Loucy (cell line): ENCODE measurements around the gene MYH14.

Source experiments
- H2AFZ ChIP-seq: fragments of 200-600 bp; sonication (generic); 2 replicates; pipeline ENCODE4 v1.6.0; 2016; ENCODE audit warnings: antibody characterized with exemption, mild to moderate bottlenecking, low read length, moderate library complexity
- H3F3A ChIP-seq: fragments of 200-600 bp; 2 replicates; pipeline ENCODE4 v1.6.0; 2016; ENCODE audit warnings: antibody characterized with exemption, low read depth, mild to moderate bottlenecking
- H3K27me3 ChIP-seq: fragments of 200-600 bp; sonication (generic); 2 replicates; pipeline ENCODE4 v1.6.1; 2014; ENCODE audit warnings: low read length, mild to moderate bottlenecking; ENCODE audit not compliant: insufficient read depth, poor library complexity, severe bottlenecking
- H3K36me3 ChIP-seq: fragments of 200-600 bp; sonication (generic); 2 replicates; pipeline ENCODE4 v1.6.1; 2016; ENCODE audit warnings: low read length; ENCODE audit not compliant: insufficient read depth
- H3K4me1 ChIP-seq: fragments of 200-600 bp; sonication (generic); 2 replicates; pipeline ENCODE4 v1.5.1; 2014; ENCODE audit warnings: low read length, mild to moderate bottlenecking; ENCODE audit not compliant: insufficient read depth, poor library complexity, severe bottlenecking
- H3K4me2 ChIP-seq: fragments of 200-600 bp; sonication (generic); 2 replicates; pipeline ENCODE4 v1.6.0; 2014; ENCODE audit warnings: antibody characterized with exemption, low read length, low read depth, mild to moderate bottlenecking; ENCODE audit not compliant: poor library complexity, severe bottlenecking
- H3K4me3 ChIP-seq: fragments of 200-600 bp; sonication (generic); 2 replicates; pipeline ENCODE4 v1.5.1; 2014; ENCODE audit warnings: low read length, mild to moderate bottlenecking, mixed read lengths; ENCODE audit not compliant: poor library complexity, severe bottlenecking
- H3K79me2 ChIP-seq: fragments of 200-600 bp; sonication (generic); 2 replicates; pipeline ENCODE4 v1.6.1; 2014; ENCODE audit warnings: low read length; ENCODE audit not compliant: insufficient read depth
- H3K9ac ChIP-seq: fragments of 200-600 bp; sonication (generic); 2 replicates; pipeline ENCODE4 v1.6.0; 2014; ENCODE audit warnings: mild to moderate bottlenecking, low read depth, low read length, moderate library complexity; ENCODE audit not compliant: poor library complexity, severe bottlenecking
- H3K9me2 ChIP-seq: fragments of 200-600 bp; sonication (generic); replicated peaks from 2 replicates; pipeline ENCODE4 v1.6.1; 2016; ENCODE audit warnings: low read depth, low read length, mixed read lengths
- H3K9me3 ChIP-seq: fragments of 200-600 bp; sonication (generic); 2 replicates; pipeline ENCODE4 v1.6.1; 2014; ENCODE audit warnings: mild to moderate bottlenecking, antibody characterized with exemption, low read length, low read depth; ENCODE audit not compliant: insufficient read depth
- H4K20me1 ChIP-seq: fragments of 200-600 bp; sonication (generic); 2 replicates; pipeline ENCODE4 v1.6.0; 2014; ENCODE audit warnings: antibody characterized with exemption, low read length, mild to moderate bottlenecking; ENCODE audit not compliant: insufficient read depth, poor library complexity, severe bottlenecking
- EZH2phosphoT487 ChIP-seq: fragments of 200-600 bp; IDR thresholded peaks from 2 replicates; pipeline ENCODE4 v1.6.1; 2018; ENCODE audit warnings: antibody characterized with exemption, mild to moderate bottlenecking, moderate library complexity, borderline replicate concordance
- TF ChIP-seq, protein P1 (sequence below): fragments of 200-600 bp; sonication (generic); conservative IDR thresholded peaks from 2 replicates; pipeline ENCODE4 v1.5.1; 2014; ENCODE audit warnings: mild to moderate bottlenecking, antibody characterized with exemption, low read length

The MYH14 gene

DNA sequence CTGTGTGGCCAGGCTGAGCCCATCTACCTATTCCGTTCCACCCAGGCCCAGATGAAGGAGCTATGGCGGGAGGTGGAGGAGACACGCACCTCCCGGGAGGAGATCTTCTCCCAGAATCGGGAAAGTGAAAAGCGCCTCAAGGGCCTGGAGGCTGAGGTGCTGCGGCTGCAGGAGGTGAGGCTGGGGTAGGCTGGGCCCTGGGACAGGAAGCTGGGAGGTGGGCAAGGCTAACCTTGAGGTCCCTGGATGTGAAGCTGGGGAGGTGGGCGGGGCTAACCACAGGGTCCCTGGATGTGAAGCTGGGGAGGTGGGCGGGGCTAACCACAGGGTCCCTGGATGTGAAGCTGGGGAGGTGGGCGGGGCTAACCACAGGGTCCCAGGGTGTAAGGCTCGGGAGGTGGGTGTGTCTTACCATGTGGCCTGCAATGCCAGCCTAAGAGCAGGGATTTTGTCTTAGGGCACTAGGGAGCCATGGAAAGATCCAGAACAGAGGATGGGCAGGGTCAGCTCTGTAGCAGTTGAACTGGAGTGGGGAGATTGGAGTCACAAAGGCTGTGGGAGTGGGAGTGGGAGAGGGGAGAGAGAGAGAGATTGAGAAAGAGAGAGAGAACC is 88.9 kb downstream of the MYH14 start:
- Histone ChIP-seq H3K4me3 (no peak overlapping the region), H3K9me3 (0 out of 2 replicates have a peak, but pooled peaks cover under 1% of the 10 kb centered on the region), H3F3A (no peaks in the 10 kb centered on the region), H3K27me3 (no peaks in the 10 kb centered on the region), H3K9ac (no peak overlapping the region), H3K36me3 (no peaks in the 10 kb centered on the region), H4K20me1 (no peaks in the 10 kb centered on the region), H3K4me1 (no peaks in the 10 kb centered on the region), H3K4me2 (no peak overlapping the region), H2AFZ (no peak overlapping the region), H3K79me2 (no peaks in the 10 kb centered on the region), H3K9me2 (no peaks in the 10 kb centered on the region)
- TF ChIP-seq EZH2phosphoT487 = no peak
- TF ChIP-seq, protein P1, sequence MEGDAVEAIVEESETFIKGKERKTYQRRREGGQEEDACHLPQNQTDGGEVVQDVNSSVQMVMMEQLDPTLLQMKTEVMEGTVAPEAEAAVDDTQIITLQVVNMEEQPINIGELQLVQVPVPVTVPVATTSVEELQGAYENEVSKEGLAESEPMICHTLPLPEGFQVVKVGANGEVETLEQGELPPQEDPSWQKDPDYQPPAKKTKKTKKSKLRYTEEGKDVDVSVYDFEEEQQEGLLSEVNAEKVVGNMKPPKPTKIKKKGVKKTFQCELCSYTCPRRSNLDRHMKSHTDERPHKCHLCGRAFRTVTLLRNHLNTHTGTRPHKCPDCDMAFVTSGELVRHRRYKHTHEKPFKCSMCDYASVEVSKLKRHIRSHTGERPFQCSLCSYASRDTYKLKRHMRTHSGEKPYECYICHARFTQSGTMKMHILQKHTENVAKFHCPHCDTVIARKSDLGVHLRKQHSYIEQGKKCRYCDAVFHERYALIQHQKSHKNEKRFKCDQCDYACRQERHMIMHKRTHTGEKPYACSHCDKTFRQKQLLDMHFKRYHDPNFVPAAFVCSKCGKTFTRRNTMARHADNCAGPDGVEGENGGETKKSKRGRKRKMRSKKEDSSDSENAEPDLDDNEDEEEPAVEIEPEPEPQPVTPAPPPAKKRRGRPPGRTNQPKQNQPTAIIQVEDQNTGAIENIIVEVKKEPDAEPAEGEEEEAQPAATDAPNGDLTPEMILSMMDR = no peak

DNA sequence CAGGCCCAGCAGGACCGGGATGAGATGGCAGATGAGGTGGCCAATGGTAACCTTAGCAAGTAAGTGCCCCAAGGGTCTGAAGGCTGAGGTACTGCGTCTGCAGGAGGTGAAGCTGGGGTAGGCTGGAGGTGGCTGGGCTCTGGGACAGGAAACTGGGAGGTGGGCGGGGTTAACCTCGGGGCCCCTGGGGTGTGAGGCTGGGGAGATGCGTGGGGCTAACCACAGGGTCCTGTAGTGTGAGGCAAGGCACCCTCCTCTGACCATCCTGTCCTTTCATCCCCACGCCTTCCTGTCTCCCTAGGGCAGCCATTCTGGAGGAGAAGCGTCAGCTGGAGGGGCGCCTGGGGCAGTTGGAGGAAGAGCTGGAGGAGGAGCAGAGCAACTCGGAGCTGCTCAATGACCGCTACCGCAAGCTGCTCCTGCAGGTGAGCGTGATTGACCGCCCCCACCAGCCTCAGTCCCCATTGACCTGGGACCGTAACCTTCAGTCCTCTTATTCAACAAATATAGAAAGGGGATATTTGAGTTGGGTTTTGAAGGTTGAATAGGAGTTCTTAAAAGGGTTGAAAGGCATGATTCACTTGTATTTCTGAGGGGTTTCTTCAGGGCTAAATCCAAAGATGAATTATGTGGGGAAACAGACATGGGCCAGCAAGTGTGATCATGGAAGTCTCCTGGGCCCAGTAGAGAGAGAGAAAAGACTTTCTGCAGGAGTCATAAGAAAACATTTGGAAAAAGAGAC is 90.0 kb downstream of the MYH14 start:
- H3K79me2 ChIP-seq = no peaks in the 10 kb centered on the region
- no peaks in the 10 kb centered on the region for H3K36me3 ChIP-seq
- no peak overlapping the region for H3K9ac ChIP-seq
- no peaks in the 10 kb centered on the region for H3K4me1 ChIP-seq
- H3K4me2 ChIP-seq = no peak overlapping the region
- no peak overlapping the region for H3K4me3 ChIP-seq
- no peaks in the 10 kb centered on the region for H3K27me3 ChIP-seq
- H3F3A ChIP-seq = no peaks in the 10 kb centered on the region
- no peak overlapping the region for H2AFZ ChIP-seq
- no peaks in the 10 kb centered on the region for H4K20me1 ChIP-seq
- no peaks in the 10 kb centered on the region for H3K9me2 ChIP-seq
- TF ChIP-seq, protein P1 = no peak
- no peak for TF ChIP-seq EZH2phosphoT487
- no peaks in the 10 kb centered on the region for H3K9me3 ChIP-seq

DNA sequence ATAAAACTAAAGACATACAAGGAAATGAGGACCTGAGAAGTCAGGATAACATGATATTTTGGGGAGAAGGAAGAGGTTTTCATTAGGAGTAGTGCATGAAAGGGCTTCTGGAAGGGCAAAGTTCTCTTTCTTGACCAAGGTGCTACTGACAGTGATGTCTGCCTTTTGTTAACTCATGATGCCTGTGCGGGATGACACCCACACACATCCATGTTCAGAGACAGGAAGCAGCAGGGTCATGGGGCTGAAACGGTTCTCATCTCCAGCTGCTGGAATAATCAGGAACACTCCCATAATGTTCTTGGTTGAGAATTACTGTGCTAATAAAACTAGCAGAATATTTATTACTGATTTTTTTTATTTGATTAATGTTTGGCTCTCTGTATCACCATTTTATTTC is 96.6 kb downstream of the MYH14 start:
- H3K9me2 ChIP-seq = no peaks in the 10 kb centered on the region
- no peaks in the 10 kb centered on the region for H3K27me3 ChIP-seq
- no peaks in the 10 kb centered on the region for H3K4me1 ChIP-seq
- no peak overlapping the region for H3K4me2 ChIP-seq
- no peak overlapping the region for H3K4me3 ChIP-seq
- no peak overlapping the region for H3K9ac ChIP-seq
- no peaks in the 10 kb centered on the region for H3F3A ChIP-seq
- H3K79me2 ChIP-seq = no peaks in the 10 kb centered on the region
- H3K9me3 ChIP-seq = peaks cover 9% of the 10 kb centered on the region; the same call in 1 of the 2 replicates
- H4K20me1 ChIP-seq = no peaks in the 10 kb centered on the region
- TF ChIP-seq, protein P1 = no peak
- TF ChIP-seq EZH2phosphoT487 = no peak
- no peaks in the 10 kb centered on the region for H3K36me3 ChIP-seq
- H2AFZ ChIP-seq = no peak overlapping the region
